Activated naive CD8-positive, alpha-beta T cell (primary cell): ENCODE data around the gene CDKN2B.

Experiments
- H3K27ac Mint-ChIP-seq: one replicate; pipeline ENCODE4 v1.8.0; 2021; ENCODE audit warnings: mixed read lengths
- H3K27me3 Mint-ChIP-seq: one replicate; pipeline ENCODE4 v1.8.0; 2021; ENCODE audit warnings: mixed read lengths
- H3K36me3 Mint-ChIP-seq: one replicate; pipeline ENCODE4 v1.8.0; 2021; ENCODE audit warnings: mixed read lengths
- H3K4me1 Mint-ChIP-seq: one replicate; pipeline ENCODE4 v1.8.0; 2021; ENCODE audit warnings: low read depth, mixed read lengths
- H3K4me3 Mint-ChIP-seq: one replicate; pipeline ENCODE4 v1.8.0; 2021; ENCODE audit warnings: mild to moderate bottlenecking, mixed read lengths
- H3K9me3 Mint-ChIP-seq: one replicate; pipeline ENCODE4 v1.8.0; 2021; ENCODE audit warnings: low read depth, mixed read lengths

CDKN2B gene

GRCh38 chr9:22041775-22042174 is 32.7 kb upstream of the CDKN2B start:
- Mint-ChIP-seq H3K27ac (no peak overlapping the region), H3K9me3 (no peaks in the 10 kb centered on the region), H3K27me3 (no peaks in the 10 kb centered on the region), H3K4me3 (no peak overlapping the region), H3K4me1 (peaks cover 39% of the 10 kb centered on the region), H3K36me3 (no peaks in the 10 kb centered on the region)

- no peak overlapping the region for H3K27ac Mint-ChIP-seq
- no peak overlapping the region for H3K4me3 Mint-ChIP-seq
- no peaks in the 10 kb centered on the region for H3K9me3 Mint-ChIP-seq
- peaks cover 35% of the 10 kb centered on the region for H3K4me1 Mint-ChIP-seq
- H3K36me3 Mint-ChIP-seq: no peaks in the 10 kb centered on the region
- no peaks in the 10 kb centered on the region for H3K27me3 Mint-ChIP-seq
Observed at GRCh38 chr9:22041344-22041743, 32.2 kb upstream of the CDKN2B start.

- Mint-ChIP-seq H3K36me3 (no peaks in the 10 kb centered on the region), H3K9me3 (no peaks in the 10 kb centered on the region), H3K27me3 (no peaks in the 10 kb centered on the region), H3K27ac (no peak overlapping the region), H3K4me3 (no peak overlapping the region), H3K4me1 (peaks cover 33% of the 10 kb centered on the region)
Observed at GRCh38 chr9:22040760-22041159, 31.7 kb upstream of the CDKN2B start.

- no peak overlapping the region for H3K4me3 Mint-ChIP-seq
- no peak overlapping the region for H3K27ac Mint-ChIP-seq
- no peaks in the 10 kb centered on the region for H3K27me3 Mint-ChIP-seq
- H3K9me3 Mint-ChIP-seq: no peaks in the 10 kb centered on the region
- peaks cover 24% of the 10 kb centered on the region for H3K4me1 Mint-ChIP-seq
- no peaks in the 10 kb centered on the region for H3K36me3 Mint-ChIP-seq
Observed at GRCh38 chr9:22039258-22039657, 30.2 kb upstream of the CDKN2B start.

- H3K4me3 Mint-ChIP-seq: no peak overlapping the region
- no peak overlapping the region for H3K27ac Mint-ChIP-seq
- no peaks in the 10 kb centered on the region for H3K36me3 Mint-ChIP-seq
- H3K27me3 Mint-ChIP-seq: no peaks in the 10 kb centered on the region
- H3K9me3 Mint-ChIP-seq: no peaks in the 10 kb centered on the region
- H3K4me1 Mint-ChIP-seq: peaks cover 24% of the 10 kb centered on the region
Observed at GRCh38 chr9:22037954-22038690, 29.0 kb upstream of the CDKN2B start.

- H3K27me3 Mint-ChIP-seq: no peaks in the 10 kb centered on the region
- H3K4me1 Mint-ChIP-seq: peaks cover 24% of the 10 kb centered on the region
- H3K9me3 Mint-ChIP-seq: no peaks in the 10 kb centered on the region
- H3K27ac Mint-ChIP-seq: no peak overlapping the region
- H3K36me3 Mint-ChIP-seq: no peaks in the 10 kb centered on the region
- no peak overlapping the region for H3K4me3 Mint-ChIP-seq
Observed at GRCh38 chr9:22036866-22037626, 27.9 kb upstream of the CDKN2B start.

- Mint-ChIP-seq H3K4me1 (peaks cover 14% of the 10 kb centered on the region), H3K36me3 (no peaks in the 10 kb centered on the region), H3K27me3 (no peaks in the 10 kb centered on the region), H3K4me3 (no peak overlapping the region), H3K9me3 (no peaks in the 10 kb centered on the region), H3K27ac (no peak overlapping the region)
Observed at GRCh38 chr9:22035591-22036011, 26.5 kb upstream of the CDKN2B start.

GRCh38 chr9:22033012-22033630 is 24.0 kb upstream of the CDKN2B start:
- H3K9me3 Mint-ChIP-seq: no peaks in the 10 kb centered on the region
- H3K27ac Mint-ChIP-seq: no peak overlapping the region
- H3K4me3 Mint-ChIP-seq: no peak overlapping the region
- no peaks in the 10 kb centered on the region for H3K27me3 Mint-ChIP-seq
- H3K4me1 Mint-ChIP-seq: peaks cover 10% of the 10 kb centered on the region
- no peaks in the 10 kb centered on the region for H3K36me3 Mint-ChIP-seq

GRCh38 chr9:22031655-22032411 is 22.7 kb upstream of the CDKN2B start:
- Mint-ChIP-seq H3K4me3 (no peak overlapping the region), H3K36me3 (no peaks in the 10 kb centered on the region), H3K27me3 (no peaks in the 10 kb centered on the region), H3K27ac (no peak overlapping the region), H3K4me1 (peaks cover 7% of the 10 kb centered on the region), H3K9me3 (no peaks in the 10 kb centered on the region)

- Mint-ChIP-seq H3K36me3 (no peaks in the 10 kb centered on the region), H3K4me1 (no peaks in the 10 kb centered on the region), H3K9me3 (no peaks in the 10 kb centered on the region), H3K4me3 (no peak overlapping the region), H3K27me3 (no peaks in the 10 kb centered on the region), H3K27ac (no peak overlapping the region)
Observed at GRCh38 chr9:22030101-22030598, 21.0 kb upstream of the CDKN2B start.

- H3K27me3 Mint-ChIP-seq: no peaks in the 10 kb centered on the region
Observed at GRCh38 chr9:22029231-22029630, 20.1 kb upstream of the CDKN2B start.

GRCh38 chr9:22028394-22028793 is 19.3 kb upstream of the CDKN2B start:
- H3K4me3 Mint-ChIP-seq: no peak overlapping the region
- no peak overlapping the region for H3K27ac Mint-ChIP-seq
- H3K9me3 Mint-ChIP-seq: no peaks in the 10 kb centered on the region
- H3K27me3 Mint-ChIP-seq: no peaks in the 10 kb centered on the region
- no peaks in the 10 kb centered on the region for H3K4me1 Mint-ChIP-seq
- H3K36me3 Mint-ChIP-seq: no peaks in the 10 kb centered on the region

More at GRCh38 chr9:22029231-22029630, 20.1 kb upstream of the CDKN2B start:
- H3K4me3 Mint-ChIP-seq: no peak overlapping the region
- no peak overlapping the region for H3K27ac Mint-ChIP-seq
- H3K9me3 Mint-ChIP-seq: no peaks in the 10 kb centered on the region
- no peaks in the 10 kb centered on the region for H3K4me1 Mint-ChIP-seq
- no peaks in the 10 kb centered on the region for H3K36me3 Mint-ChIP-seq

GRCh38 chr9:22026696-22027095 is 17.6 kb upstream of the CDKN2B start:
- peaks cover 4% of the 10 kb centered on the region for H3K36me3 Mint-ChIP-seq
- H3K27me3 Mint-ChIP-seq: peaks cover 5% of the 10 kb centered on the region
- no peak overlapping the region for H3K4me3 Mint-ChIP-seq
- H3K4me1 Mint-ChIP-seq: no peaks in the 10 kb centered on the region
- no peak overlapping the region for H3K27ac Mint-ChIP-seq
- peaks cover 3% of the 10 kb centered on the region for H3K9me3 Mint-ChIP-seq

- H3K4me3 Mint-ChIP-seq: no peak overlapping the region
- H3K27me3 Mint-ChIP-seq: peaks cover 24% of the 10 kb centered on the region
- no peak overlapping the region for H3K27ac Mint-ChIP-seq
- peaks cover 21% of the 10 kb centered on the region for H3K36me3 Mint-ChIP-seq
- peaks cover 16% of the 10 kb centered on the region for H3K9me3 Mint-ChIP-seq
- H3K4me1 Mint-ChIP-seq: no peaks in the 10 kb centered on the region
Observed at GRCh38 chr9:22022396-22022795, 13.3 kb upstream of the CDKN2B start.
